Gastroesophageal sphincter (tissue), 4 donors: Measurements from ENCODE around the gene ACTR1A. TPM values are rescaled to one million over a fixed set of nuclear protein-coding genes. Genes with fewer than 3 reads are reported as not detected.

Experiments
- ATAC-seq: fragments of 150-250 bp; one replicate; pipeline ENCODE4 v1.9.1; 2016; ENCODE audit warnings: mild to moderate bottlenecking, moderate library complexity
- H3K27ac ChIP-seq, 4 donors: fragments of 200-600 bp; sonication (generic) in 3 of 4; 1 replicate in 3 of 4; 2 replicates in 1 of 4; pipeline ENCODE4 v1.5.1; 2016 to 2019
- H3K27me3 ChIP-seq: fragments of 200-600 bp; sonication (generic); one replicate; pipeline ENCODE4 v1.5.1; 2019
- H3K36me3 ChIP-seq, 2 donors: fragments of 200-600 bp; sonication (generic); one replicate each; pipeline ENCODE4 v1.5.1; 2019; ENCODE audit warnings: control low read depth in 1 of 2
- H3K4me1 ChIP-seq, 3 donors: fragments of 200-600 bp; sonication (generic); 1 replicate in 2 of 3; 2 replicates in 1 of 3; pipeline ENCODE4 v1.5.1; 2016 to 2019; ENCODE audit warnings: control low read depth in 2 of 3
- H3K4me3 ChIP-seq, 2 donors: fragments of 200-600 bp; sonication (generic); one replicate each; pipeline ENCODE4 v1.5.1; 2019; ENCODE audit warnings: mild to moderate bottlenecking in 1 of 2, moderate library complexity in 1 of 2
- H3K9me3 ChIP-seq, 3 donors: fragments of 200-600 bp; sonication (generic); one replicate each; pipeline ENCODE4 v1.5.1; 2017 to 2019; ENCODE audit warnings: control low read depth in 2 of 3
- EP300 ChIP-seq: sonication (generic); formaldehyde crosslinking; IDR thresholded peaks from one replicate; pipeline ENCODE4 v1.6.1; 2017; ENCODE audit warnings: antibody characterized with exemption, mild to moderate bottlenecking
- POLR2A ChIP-seq, 2 donors: fragments of 450-650 bp; IDR thresholded peaks; one replicate each; pipeline ENCODE4 v1.6.1; 2017; ENCODE audit warnings: antibody characterized with exemption in 2 of 2, mild to moderate bottlenecking in 2 of 2, moderate library complexity in 1 of 2
- POLR2AphosphoS5 ChIP-seq: sonication (generic); formaldehyde crosslinking; IDR thresholded peaks from one replicate; pipeline ENCODE4 v1.6.1; 2017; ENCODE audit warnings: antibody characterized with exemption
- WGBS, 2 donors: methylation state at CpG; one replicate each; pipeline ENCODE4 v1.1.5; 2018; ENCODE audit warnings: low coverage in 1 of 2; 5-methylcytosine and 5-hydroxymethylcytosine counted together
- total RNA-seq, 4 donors: library from RNA; depleted of rRNA; stranded (reverse); fragments of >200 nt; gene quantifications; one replicate each; pipeline ENCODE4 v1.1.0, GENCODE V29; 2016
- TF ChIP-seq, protein P1 (sequence below), 4 experiments: fragments of 200-600 bp in 2 of 4; fragments of 450-650 bp in 2 of 4; sonication (generic) in 1 of 4; IDR thresholded peaks; one replicate each; pipeline ENCODE4 v1.5.1; 2017 to 2019; ENCODE audit warnings: antibody characterized with exemption in 4 of 4, mild to moderate bottlenecking in 2 of 4, moderate library complexity in 2 of 4

Gene ACTR1A
- total RNA-seq, 4 donors from 2014 or later: 157 to 221 (median 179) TPM

DNA sequence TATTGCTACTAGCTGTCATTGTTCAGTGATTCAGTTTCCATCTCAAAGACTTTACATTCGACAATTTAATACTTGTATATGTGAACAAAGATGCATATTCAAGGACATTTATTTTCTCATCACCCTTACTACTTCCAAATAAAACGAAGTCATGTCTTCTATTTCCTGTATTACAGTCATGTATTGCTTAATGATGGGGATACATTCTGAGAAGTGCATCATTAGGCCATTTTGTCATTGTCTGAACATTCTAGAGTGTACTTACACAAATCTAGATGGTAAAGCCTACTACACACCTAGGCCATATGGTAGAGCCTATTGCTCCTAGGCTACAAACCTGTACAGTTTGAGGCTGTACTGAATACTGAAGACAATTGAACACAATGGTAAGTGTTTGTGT is 57.7 kb downstream of the ACTR1A start:
- no peak overlapping the region for H3K27ac ChIP-seq

DNA sequence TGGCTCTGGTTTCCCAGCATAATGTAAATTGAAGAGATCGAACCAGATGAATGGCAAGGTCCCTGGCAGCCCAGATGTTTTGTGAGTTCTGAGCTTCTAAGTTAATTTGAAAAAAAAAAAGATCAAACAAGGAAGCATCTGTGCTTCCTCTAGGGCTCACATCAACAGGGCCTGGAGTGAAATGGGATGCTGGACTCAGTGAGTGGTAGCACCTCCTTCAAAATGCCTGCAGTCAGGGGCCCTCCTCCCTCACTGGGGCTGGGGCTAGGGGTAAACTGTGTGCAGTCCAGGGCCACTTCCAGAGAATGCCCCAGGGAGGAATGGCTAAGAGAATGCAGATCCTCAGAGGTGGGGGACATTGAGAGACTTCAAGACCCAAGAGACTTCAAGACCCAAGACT is 64.1 kb downstream of the ACTR1A start:
- peaks cover 44% of the 10 kb centered on the region for H3K27me3 ChIP-seq
- no peak for ATAC-seq

More for the DNA sequence above, 57.7 kb downstream of the ACTR1A start:
- Histone ChIP-seq H3K27me3 (no peaks in the 10 kb centered on the region), H3K36me3 (no peaks in the 10 kb centered on the region), H3K9me3 (no peaks in the 10 kb centered on the region), H3K4me3 (no peak overlapping the region), H3K4me1 (peaks cover 0 to 9% (median 0%) of the 10 kb centered on the region in 3 donors)
- TF ChIP-seq, protein P1, sequence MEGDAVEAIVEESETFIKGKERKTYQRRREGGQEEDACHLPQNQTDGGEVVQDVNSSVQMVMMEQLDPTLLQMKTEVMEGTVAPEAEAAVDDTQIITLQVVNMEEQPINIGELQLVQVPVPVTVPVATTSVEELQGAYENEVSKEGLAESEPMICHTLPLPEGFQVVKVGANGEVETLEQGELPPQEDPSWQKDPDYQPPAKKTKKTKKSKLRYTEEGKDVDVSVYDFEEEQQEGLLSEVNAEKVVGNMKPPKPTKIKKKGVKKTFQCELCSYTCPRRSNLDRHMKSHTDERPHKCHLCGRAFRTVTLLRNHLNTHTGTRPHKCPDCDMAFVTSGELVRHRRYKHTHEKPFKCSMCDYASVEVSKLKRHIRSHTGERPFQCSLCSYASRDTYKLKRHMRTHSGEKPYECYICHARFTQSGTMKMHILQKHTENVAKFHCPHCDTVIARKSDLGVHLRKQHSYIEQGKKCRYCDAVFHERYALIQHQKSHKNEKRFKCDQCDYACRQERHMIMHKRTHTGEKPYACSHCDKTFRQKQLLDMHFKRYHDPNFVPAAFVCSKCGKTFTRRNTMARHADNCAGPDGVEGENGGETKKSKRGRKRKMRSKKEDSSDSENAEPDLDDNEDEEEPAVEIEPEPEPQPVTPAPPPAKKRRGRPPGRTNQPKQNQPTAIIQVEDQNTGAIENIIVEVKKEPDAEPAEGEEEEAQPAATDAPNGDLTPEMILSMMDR (IDR thresholded peaks at IDR 0.05): no peak
- no peak for TF ChIP-seq POLR2A (IDR thresholded peaks at IDR 0.05)
- no peak for TF ChIP-seq EP300
- TF ChIP-seq POLR2AphosphoS5: no peak
- ATAC-seq: no peak
- WGBS, 2 donors: 73 to 79% methylated on average over 2 of the region's 2 CpGs

GRCh38 chr10:102437515-102437914 is 65.0 kb downstream of the ACTR1A start:
- peaks cover 44% of the 10 kb centered on the region for H3K27me3 ChIP-seq
- no peaks in the 10 kb centered on the region for H3K9me3 ChIP-seq
- H3K27ac ChIP-seq: no peak overlapping the region
- no peak for ATAC-seq
- no peak overlapping the region for H3K4me3 ChIP-seq
- H3K4me1 ChIP-seq: peaks cover 0 to 21% (median 0%) of the 10 kb centered on the region in 3 donors
- WGBS, 2 donors: 100% methylated on average over 2 of the region's 3 CpGs; no CpG with 5 or more reads in 1 of the 2 donors
- TF ChIP-seq EP300 (no peak), POLR2A (IDR thresholded peaks at IDR 0.05) (no peak), POLR2AphosphoS5 (no peak)
- TF ChIP-seq, protein P1 (IDR thresholded peaks at IDR 0.05): no peak
- no peaks in the 10 kb centered on the region for H3K36me3 ChIP-seq

More for the DNA sequence above, 64.1 kb downstream of the ACTR1A start:
- WGBS, 2 donors: 60 to 78% methylated on average over 1 of the region's 1 CpG
- Histone ChIP-seq H3K36me3 (no peaks in the 10 kb centered on the region), H3K9me3 (no peaks in the 10 kb centered on the region), H3K4me1 (peaks cover 0 to 15% (median 0%) of the 10 kb centered on the region in 3 donors), H3K4me3 (no peak overlapping the region), H3K27ac (no peak overlapping the region)
- TF ChIP-seq, protein P1 (IDR thresholded peaks at IDR 0.05): no peak
- no peak for TF ChIP-seq POLR2AphosphoS5
- TF ChIP-seq POLR2A (IDR thresholded peaks at IDR 0.05): no peak

DNA sequence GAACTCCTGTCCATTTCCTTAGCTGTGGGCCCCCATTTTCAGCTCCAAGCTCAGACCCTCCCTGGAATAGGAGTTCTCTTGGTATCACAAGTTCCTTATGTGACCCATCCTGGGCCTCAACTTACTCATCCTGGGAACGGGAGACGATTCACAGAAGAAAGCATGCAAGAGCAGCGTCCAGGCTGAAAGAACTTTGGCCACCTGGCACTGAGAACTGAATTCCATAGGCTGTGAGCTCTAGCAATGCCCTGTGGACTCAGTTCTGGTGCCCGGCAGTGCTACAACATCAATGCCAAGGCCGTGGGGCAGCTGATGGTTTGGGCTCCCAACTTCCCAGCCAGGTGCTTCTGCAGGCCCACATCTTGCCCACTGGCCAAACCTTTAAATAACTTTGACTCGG is 66.2 kb downstream of the ACTR1A start:
- Histone ChIP-seq H3K4me1 (peaks cover 0 to 30% (median 6%) of the 10 kb centered on the region in 3 donors), H3K9me3 (no peaks in the 10 kb centered on the region), H3K4me3 (no peak overlapping the region), H3K27me3 (peaks cover 44% of the 10 kb centered on the region), H3K27ac (no peak overlapping the region), H3K36me3 (no peaks in the 10 kb centered on the region)
- no CpG with 5 or more reads among the region's 6 CpGs for WGBS, 2 donors
- no peak for ATAC-seq
- TF ChIP-seq POLR2AphosphoS5 (no peak), POLR2A (IDR thresholded peaks at IDR 0.05) (no peak), EP300 (no peak)
- TF ChIP-seq, protein P1 (IDR thresholded peaks at IDR 0.05): no peak

DNA sequence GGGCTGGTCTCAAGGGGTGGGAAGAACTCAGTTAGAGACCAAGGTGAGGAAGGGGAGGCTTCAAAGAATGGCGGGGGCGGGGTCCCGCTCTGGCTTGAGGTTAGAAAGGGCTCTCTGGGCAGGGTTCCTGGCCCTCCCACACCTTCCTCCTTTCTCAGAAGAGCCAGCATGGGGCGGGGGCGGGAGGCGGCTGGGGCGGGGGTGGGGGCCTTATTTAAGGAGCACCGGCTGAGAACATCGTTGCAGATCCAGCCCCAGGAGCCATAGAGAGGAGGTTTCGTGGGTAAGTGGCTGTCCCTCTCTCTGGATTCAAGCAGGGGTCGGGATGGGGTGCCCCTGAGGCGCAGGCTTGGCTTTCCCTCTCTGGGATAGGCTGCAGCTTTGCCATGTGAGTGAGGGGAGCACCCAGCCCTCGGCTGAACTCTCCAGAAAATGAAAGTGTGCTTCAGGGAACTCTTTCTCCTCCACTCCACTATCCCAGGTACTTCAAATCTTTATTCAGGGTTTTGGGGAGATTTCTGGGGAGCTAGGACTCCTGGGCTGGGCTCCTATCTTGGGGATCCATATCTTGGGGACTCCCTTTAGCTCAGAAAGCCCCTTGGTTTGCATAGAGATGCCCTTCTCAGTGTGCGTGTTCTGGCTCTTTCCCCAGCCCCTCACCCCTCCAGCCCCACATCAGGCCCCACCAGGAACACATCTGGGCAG is 66.8 kb downstream of the ACTR1A start:
- H3K4me3 ChIP-seq: peak overlapping the region in 1 of 2 donors; percentile 21
- ATAC-seq: no peak
- H3K27ac ChIP-seq: no peak overlapping the region
- H3K4me1 ChIP-seq: peaks cover 0 to 34% (median 6%) of the 10 kb centered on the region in 3 donors
- TF ChIP-seq EP300 (no peak), POLR2AphosphoS5 (no peak), POLR2A (IDR thresholded peaks at IDR 0.05) (no peak)
- TF ChIP-seq, protein P1 (IDR thresholded peaks at IDR 0.05): no peak
- H3K9me3 ChIP-seq: no peaks in the 10 kb centered on the region
- WGBS, 2 donors: 0 to 13% methylated on average over 1 to 4 of the region's 14 CpGs
- no peaks in the 10 kb centered on the region for H3K36me3 ChIP-seq
- H3K27me3 ChIP-seq: peaks cover 44% of the 10 kb centered on the region
